OCI-LY1 (cell line): ENCODE data around the gene PRRC1.

Experiments
- H2AFZ ChIP-seq: fragments of 200-600 bp; sonication (generic), shearing (Covaris generic); 2 replicates; pipeline ENCODE4 v1.6.0; 2014; ENCODE audit warnings: antibody characterized with exemption, mild to moderate bottlenecking, low read length
- H3F3A ChIP-seq: fragments of 200-600 bp; sonication (generic), shearing (Covaris generic); 2 replicates; pipeline ENCODE4 v1.6.0; 2014; ENCODE audit warnings: mild to moderate bottlenecking, antibody characterized with exemption, low read length, moderate library complexity; ENCODE audit not compliant: insufficient read depth
- H3K27ac ChIP-seq: fragments of 200-600 bp; sonication (generic); 2 replicates; pipeline ENCODE4 v1.5.1; 2014; ENCODE audit warnings: low read length, mixed run types, mild to moderate bottlenecking, low read depth; ENCODE audit not compliant: poor library complexity, severe bottlenecking
- H3K27me3 ChIP-seq: fragments of 200-600 bp; sonication (generic); 2 replicates; pipeline ENCODE4 v1.6.0; 2014; ENCODE audit warnings: antibody characterized with exemption, mild to moderate bottlenecking, low read length, moderate library complexity; ENCODE audit not compliant: insufficient read depth
- H3K36me3 ChIP-seq: fragments of 200-600 bp; sonication (generic); 2 replicates; pipeline ENCODE4 v1.6.1; 2014; ENCODE audit warnings: mild to moderate bottlenecking, antibody characterized with exemption, low read length, moderate library complexity, mixed read lengths; ENCODE audit not compliant: insufficient read depth
- H3K4me1 ChIP-seq: fragments of 200-600 bp; sonication (generic); 2 replicates; pipeline ENCODE4 v1.5.1; 2014; ENCODE audit warnings: mild to moderate bottlenecking, low read length, moderate library complexity; ENCODE audit not compliant: insufficient read depth, severe bottlenecking
- H3K4me2 ChIP-seq: fragments of 200-600 bp; sonication (generic), shearing (Covaris generic); 2 replicates; pipeline ENCODE4 v1.6.1; 2014; ENCODE audit warnings: low read length
- H3K4me3 ChIP-seq: fragments of 200-600 bp; sonication (generic); 2 replicates; pipeline ENCODE4 v1.5.1; 2014; ENCODE audit warnings: low read length, low read depth, mild to moderate bottlenecking, mixed read lengths; ENCODE audit not compliant: poor library complexity, severe bottlenecking
- H3K79me2 ChIP-seq: fragments of 200-600 bp; shearing (Covaris generic); 2 replicates; pipeline ENCODE4 v1.6.1; 2016; ENCODE audit warnings: mixed run types, low read length, mixed read lengths; ENCODE audit not compliant: insufficient read depth
- H3K9ac ChIP-seq: fragments of 200-600 bp; sonication (generic), shearing (Covaris generic); 2 replicates; pipeline ENCODE4 v1.6.1; 2014; ENCODE audit warnings: mild to moderate bottlenecking, low read length, mixed read lengths
- H3K9me2 ChIP-seq: fragments of 200-600 bp; sonication (generic), shearing (Covaris generic); 2 replicates; pipeline ENCODE4 v1.6.1; 2014; ENCODE audit warnings: low read depth, mild to moderate bottlenecking, low read length, mixed read lengths
- H3K9me3 ChIP-seq: fragments of 200-600 bp; shearing (Covaris generic); 2 replicates; pipeline ENCODE4 v1.6.1; 2014; ENCODE audit warnings: low read length, mixed read lengths
- H4K20me1 ChIP-seq: fragments of 200-600 bp; sonication (generic), shearing (Covaris generic); 2 replicates; pipeline ENCODE4 v1.6.0; 2016; ENCODE audit warnings: mild to moderate bottlenecking, low read length; ENCODE audit not compliant: insufficient read depth
- CTCF ChIP-seq: fragments of 200-600 bp; sonication (generic), shearing (Covaris generic); IDR thresholded peaks from 2 replicates; pipeline ENCODE4 v1.5.1; 2017; ENCODE audit warnings: mild to moderate bottlenecking, antibody characterized with exemption, low read length, moderate library complexity, mixed read lengths
- EZH2 ChIP-seq: fragments of 200-600 bp; sonication (generic), shearing (Covaris generic); IDR thresholded peaks from 2 replicates; pipeline ENCODE4 v1.8.0; 2017; ENCODE audit warnings: borderline replicate concordance, mixed run types, mild to moderate bottlenecking, antibody characterized with exemption, low read length, moderate library complexity, mixed read lengths

PRRC1 gene

GRCh38 chr5:127486471-127486870 is 31.0 kb upstream of the PRRC1 start:
- H3K79me2 ChIP-seq, result no peaks in the 10 kb centered on the region
- no peak overlapping the region for H2AFZ ChIP-seq
- H3K9me3 ChIP-seq, result no peaks in the 10 kb centered on the region
- H3K4me2 ChIP-seq, result no peak overlapping the region
- H3K4me1 ChIP-seq, result no peaks in the 10 kb centered on the region
- TF ChIP-seq CTCF, result no peak
- TF ChIP-seq EZH2, result no peak
- H3K9ac ChIP-seq, result no peak overlapping the region
- no peaks in the 10 kb centered on the region for H3F3A ChIP-seq
- H4K20me1 ChIP-seq, result no peaks in the 10 kb centered on the region
- no peaks in the 10 kb centered on the region for H3K27me3 ChIP-seq
- no peak overlapping the region for H3K27ac ChIP-seq
- H3K9me2 ChIP-seq, result no peaks in the 10 kb centered on the region
- H3K36me3 ChIP-seq, result no peaks in the 10 kb centered on the region
- no peak overlapping the region for H3K4me3 ChIP-seq

GRCh38 chr5:127492854-127493738 is 24.3 kb upstream of the PRRC1 start:
- Histone ChIP-seq H4K20me1 (no peaks in the 10 kb centered on the region), H3K27me3 (no peaks in the 10 kb centered on the region)
- TF ChIP-seq CTCF, result peak; percentile 97
- no peak for TF ChIP-seq EZH2

GRCh38 chr5:127498548-127498947 is 18.9 kb upstream of the PRRC1 start:
- Histone ChIP-seq H3K4me2 (no peak overlapping the region), H4K20me1 (no peaks in the 10 kb centered on the region), H3K27me3 (no peaks in the 10 kb centered on the region), H3K9me3 (no peaks in the 10 kb centered on the region), H3F3A (no peaks in the 10 kb centered on the region), H3K79me2 (no peaks in the 10 kb centered on the region), H2AFZ (no peak overlapping the region), H3K4me3 (no peak overlapping the region), H3K4me1 (no peaks in the 10 kb centered on the region), H3K9ac (no peak overlapping the region), H3K27ac (no peak overlapping the region), H3K36me3 (no peaks in the 10 kb centered on the region), H3K9me2 (no peaks in the 10 kb centered on the region)
- TF ChIP-seq EZH2, result no peak
- no peak for TF ChIP-seq CTCF

More at GRCh38 chr5:127492854-127493738, 24.3 kb upstream of the PRRC1 start:
- no peak overlapping the region for H3K9ac ChIP-seq
- no peak overlapping the region for H2AFZ ChIP-seq
- H3K4me2 ChIP-seq, result no peak overlapping the region
- H3K79me2 ChIP-seq, result no peaks in the 10 kb centered on the region
- H3K36me3 ChIP-seq, result no peaks in the 10 kb centered on the region
- H3F3A ChIP-seq, result no peaks in the 10 kb centered on the region
- H3K4me1 ChIP-seq, result no peaks in the 10 kb centered on the region
- H3K27ac ChIP-seq, result no peak overlapping the region
- no peaks in the 10 kb centered on the region for H3K9me2 ChIP-seq
- no peaks in the 10 kb centered on the region for H3K9me3 ChIP-seq
- no peak overlapping the region for H3K4me3 ChIP-seq
